Stimulated activated CD4-positive, alpha-beta T cell treated with anti-CD3 and anti-CD28 coated beads, Interleukin-1b, Interleukin-23, amount 100 ng/mL, for 24 hours (primary cell): Measurements from ENCODE around the gene GRIN1.

Experiments used
- DNase-seq, 4 experiments: peaks; one replicate each; pipeline ENCODE4 v3.0.0-alpha.2; 2020; ENCODE audit warnings: low read depth in 4 of 4, low spot score in 1 of 4

Gene GRIN1

DNA sequence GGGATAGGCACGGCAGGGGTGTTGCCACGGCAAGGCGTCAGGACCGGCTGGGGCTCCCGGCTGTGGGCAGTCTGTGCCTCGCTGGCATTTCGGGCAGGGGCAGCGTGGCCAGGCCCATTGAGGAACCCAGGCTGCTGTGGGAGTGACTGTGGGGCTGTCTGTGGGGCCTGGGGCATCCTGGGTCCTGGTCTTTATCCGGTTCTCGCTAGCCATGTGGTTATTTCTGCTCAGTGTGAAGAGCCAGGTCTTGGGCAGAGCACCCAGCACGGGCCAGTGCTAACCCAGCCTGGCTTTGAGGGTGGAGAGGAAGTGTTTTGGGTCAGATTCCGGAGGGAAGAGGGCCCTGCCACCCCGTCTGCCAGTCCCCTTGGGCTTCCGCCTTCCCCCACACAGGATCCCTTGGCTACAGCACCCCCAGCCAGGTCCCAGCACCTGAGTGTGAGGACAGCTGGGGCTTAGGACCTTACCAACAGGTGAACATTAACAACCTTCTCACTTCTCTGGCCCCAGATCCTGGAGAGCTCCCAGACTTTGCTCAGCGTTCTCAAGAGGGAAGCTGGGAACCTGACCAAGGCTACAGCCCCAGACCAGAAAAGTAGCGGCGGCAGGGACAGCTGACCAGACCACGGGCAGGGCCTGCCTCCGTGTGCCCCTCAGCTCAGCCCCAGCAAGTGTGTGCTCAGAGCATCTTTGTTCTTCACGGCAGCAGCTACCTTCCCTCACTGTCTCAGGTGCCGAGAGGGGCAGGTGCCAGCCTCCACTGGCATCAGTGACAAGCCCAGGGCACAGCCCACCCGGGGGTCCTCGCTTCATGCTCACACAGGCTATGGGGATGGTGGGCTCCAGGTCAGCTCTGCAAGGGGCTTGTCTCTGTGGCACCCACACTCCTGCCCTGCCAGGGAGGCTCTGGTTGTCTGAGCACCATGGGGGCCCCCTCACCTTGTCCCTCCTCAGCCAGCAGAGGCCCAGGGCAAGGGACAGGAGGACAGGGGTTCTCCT lies 50.6 kb downstream of the GRIN1 start:
- DNase-seq = no peak

DNA sequence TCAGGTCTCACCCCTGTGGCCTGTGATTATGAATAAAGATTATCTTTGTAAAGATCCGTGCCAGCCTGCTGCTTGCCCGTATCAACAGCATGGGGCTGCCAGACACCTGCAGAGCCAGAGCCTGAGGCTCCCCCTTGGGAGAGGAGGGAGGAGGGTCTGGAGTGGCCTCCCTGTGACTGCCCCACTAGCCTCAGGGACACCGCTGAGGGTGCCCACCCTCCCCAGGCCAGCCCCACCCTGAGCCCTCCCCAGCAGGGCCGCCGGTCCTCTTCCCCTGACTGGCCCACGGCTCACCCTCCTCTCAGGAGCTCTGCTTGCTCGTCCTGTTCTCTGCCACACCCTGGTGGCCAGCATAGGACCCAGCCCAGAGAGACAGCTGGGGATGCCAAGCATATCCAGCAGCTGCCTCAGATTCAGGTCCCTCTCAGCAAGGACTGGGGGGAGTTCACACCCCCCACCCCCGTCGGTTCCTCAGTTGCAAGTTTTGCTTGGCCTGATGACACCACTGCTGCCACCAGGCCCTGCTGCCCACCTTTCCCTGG lies 51.4 kb downstream of the GRIN1 start:
- DNase-seq = no peak

DNA sequence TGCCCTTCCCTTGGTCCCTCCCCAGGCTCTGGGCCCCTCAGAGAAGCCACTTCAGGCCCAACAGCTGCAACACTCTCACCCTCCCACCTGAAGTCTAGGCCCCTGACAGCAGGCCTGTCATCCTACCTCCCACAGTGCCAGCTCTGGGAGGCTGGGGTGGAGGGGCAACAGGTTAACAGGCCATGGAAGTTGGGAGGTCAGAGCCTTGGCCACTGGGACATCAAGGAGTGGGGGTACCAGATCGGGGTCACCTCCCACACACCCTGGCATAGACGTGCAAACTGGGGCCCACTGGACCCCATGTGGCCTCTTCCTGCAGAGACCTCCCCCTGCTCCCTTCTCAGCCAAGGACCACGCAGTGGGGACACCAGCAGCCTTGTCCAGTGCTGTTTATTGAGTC lies 52.3 kb downstream of the GRIN1 start:
- no peak for DNase-seq

GRCh38 chr9:137191691-137192447 lies 52.9 kb downstream of the GRIN1 start:
- DNase-seq = no peak

DNA sequence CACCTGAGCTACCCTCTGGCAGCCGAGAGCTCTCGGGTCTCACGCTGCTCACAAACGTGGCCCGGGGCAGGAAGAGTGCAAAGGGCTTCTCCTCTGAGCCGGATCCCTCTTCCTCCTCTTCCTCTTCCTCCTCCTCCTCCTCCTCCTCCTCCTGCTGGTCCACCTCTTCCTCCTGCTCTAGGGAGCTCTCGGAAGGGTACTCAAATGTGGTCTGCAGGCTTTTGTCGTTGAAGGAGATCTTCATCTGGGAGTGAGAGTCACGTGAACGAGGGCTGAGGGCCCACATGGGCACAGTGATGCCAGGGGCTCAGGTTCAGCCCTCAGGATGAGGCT lies 53.5 kb downstream of the GRIN1 start:
- DNase-seq = no peak

DNA sequence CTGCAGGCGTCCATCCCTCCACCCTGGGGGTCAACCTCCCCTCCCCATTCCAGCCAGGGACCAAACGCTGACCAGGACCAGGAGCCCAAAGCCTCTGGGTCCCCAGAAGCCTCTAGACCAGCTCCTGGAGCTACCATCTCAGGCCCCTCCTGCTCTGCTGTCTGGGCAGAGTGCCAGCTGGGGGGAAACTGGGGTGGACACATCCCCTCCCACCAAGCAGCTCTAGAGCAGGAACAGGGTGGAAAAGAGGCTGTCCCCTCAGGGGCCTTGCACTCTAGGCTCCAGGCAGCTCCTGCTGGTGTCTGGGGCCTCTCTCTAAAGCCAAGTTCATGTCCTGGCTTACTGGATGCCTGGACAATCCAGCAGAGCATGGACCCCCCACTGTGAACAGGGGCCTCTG lies 53.9 kb downstream of the GRIN1 start:
- DNase-seq = no peak

DNA sequence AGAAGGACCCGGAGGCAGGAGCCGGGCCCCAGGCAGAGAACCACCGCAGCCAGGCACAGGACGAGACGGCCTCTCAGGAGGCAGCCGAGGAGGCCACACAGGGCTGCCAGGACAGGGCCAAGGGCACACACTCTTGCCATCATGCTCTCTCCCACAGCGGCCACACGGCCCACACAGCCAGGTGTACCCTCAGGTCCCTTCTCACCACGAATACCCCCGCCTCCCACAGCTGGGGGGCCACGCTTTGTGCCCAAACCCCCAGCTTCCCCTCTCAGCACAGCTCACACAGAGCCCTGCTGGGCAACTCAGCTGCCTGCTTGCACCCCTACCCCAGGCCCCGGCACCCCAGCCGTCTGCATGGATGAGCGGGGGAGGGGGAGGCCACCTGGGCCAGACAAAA lies 54.8 kb downstream of the GRIN1 start:
- DNase-seq = no peak

- DNase-seq = no peak
Observed at GRCh38 chr9:137194388-137194787, 55.4 kb downstream of the GRIN1 start.

DNA sequence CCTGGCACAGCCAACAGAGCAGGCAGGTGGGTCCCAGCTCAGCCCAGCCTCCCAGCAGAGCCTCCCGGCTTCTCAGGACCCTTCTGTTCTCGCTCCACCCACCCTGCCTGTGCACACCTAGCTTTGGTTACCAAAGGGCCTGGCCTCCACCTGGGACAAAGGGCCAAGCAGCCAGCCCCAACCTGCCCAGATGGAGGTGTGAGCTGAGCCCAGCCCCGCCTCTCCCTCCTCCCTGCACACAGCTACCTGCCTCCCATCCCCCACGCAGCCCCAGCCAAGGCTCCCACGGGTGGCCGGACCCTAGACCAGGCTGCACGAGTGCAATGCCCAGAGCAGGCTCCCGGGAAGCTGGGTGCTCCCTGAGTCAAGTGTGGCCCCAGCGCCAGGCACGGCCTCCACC lies 56.0 kb downstream of the GRIN1 start:
- no peak for DNase-seq

DNA sequence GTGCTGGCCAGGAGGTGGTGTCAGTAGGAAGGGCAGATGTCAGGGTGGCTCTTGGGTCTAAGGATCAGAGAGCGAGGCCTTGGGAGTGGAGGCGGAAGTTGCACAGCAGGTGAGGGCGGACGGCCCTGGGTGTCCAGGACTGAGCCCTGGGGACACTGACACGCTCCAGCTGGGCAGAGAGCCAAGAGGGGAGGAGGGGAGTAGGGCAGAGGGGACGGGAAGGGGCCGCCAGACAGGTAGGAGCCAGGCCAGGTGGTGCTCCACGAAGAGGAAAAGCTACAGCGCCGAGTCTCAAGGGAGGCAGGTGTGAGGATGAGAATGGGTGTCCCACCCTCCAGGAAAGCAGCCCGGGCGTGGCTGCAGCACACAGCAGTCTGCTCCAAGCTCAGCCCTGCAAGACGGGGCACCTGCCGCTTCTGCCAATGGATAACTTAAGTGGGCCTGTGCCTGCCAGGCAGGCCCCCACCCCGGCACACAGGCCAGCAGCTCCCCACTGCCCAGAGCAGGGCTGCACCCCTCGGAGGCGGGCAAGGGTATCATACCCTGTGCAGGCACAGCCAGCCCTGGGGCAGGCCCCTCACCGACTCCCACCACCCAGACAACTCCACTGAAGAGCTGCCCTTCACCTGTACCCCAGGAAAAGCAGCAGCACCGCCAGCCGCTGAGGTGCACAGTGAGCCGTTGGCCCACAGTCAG lies 56.7 kb downstream of the GRIN1 start:
- DNase-seq = no peak

DNA sequence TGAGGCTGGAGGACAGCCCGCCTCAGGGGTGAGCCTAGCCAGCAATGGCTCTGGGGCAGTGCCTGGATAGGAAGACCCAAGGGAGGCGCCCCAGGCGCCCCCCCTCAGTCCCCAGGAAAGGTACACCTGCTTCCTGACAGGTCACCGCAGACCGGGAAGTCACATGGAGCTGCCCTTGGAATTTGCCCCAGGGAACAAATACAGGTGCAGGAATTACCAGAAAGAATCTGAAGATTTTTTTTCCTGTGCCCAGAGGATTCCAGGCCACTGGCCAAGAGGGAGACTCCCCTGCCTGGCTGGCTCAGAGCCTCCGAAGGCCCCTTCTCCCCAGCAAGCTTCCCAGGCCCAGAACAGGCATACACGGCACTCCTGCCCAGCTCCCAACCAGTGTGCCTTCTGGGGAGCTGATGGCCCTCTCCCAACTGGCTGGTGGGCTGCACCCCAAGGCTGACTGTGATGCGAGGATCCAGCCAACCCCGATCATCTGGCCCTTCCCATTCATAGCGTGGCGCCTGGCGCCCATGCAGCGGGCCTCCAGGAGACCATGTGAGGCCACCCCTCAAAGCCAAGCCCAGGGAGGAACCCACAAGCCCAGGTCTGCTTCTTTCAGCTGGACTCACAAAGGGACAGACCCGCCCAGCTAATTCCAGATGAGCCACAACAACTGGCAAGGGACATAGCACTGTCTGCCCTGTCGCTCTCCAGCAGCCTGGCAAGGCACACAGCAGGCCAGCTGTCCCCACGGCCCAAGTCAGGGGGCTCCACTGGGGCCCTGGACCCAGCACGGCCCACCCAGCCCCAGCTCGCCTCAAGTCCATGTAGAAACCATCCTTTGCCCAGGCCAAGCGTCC lies 59.3 kb downstream of the GRIN1 start:
- DNase-seq = no peak

DNA sequence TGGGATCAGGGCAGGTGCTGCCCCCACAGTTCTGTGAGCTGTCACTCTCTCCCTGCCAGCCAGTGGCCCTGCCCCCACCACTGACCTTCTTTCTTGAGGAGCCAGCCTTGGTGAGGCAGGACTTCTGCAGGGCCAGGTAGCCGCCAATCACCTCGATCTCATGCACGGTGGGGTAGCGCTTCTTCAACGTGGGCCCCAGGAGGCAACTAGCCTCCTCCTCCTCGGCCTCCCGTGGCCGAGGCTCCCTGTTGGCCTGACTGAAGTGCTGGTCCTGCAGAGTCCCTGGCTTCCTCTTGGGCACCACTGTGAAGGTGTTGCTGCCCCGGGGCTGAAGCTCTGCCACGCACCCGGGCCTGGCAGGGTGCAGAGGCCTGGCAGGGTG lies 59.9 kb downstream of the GRIN1 start:
- DNase-seq = no peak

DNA sequence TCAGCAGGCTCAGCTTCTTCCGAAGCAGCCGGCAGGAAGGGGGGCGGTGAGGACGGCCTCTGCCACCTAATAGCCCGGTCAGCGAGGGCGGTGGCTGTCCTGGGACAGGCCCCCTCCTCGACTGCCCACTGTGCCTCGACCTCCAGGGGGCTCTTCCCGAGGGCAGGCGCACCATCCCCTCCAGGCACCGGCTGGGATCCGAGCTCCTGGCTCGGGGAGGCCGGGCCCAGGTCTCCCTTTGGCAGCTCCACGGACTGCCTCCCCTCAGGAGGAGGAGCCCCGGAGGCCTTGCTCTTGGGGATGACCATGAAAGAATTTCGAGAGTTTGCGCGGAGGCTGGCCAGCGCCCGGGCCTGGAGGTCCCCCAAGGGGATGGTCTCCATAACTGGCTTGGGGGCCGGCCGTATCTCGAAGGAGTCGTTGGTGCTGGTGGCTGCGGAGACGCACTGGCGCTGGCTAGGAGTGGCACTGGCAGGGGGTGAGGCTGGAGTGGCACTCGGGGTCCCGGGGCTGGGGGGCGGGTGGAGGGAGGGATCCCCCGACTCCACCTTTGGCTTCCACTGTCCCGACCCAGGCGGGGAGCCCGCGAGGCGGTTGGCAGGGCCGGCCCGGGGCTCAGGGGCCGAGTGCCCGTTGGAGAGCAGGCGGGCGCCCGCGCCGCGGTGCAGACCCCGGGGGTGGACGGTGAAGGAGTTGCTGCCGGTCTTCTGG lies 60.6 kb downstream of the GRIN1 start:
- DNase-seq = no peak

- DNase-seq = peak; percentile 87 to 99 (median 97)
Observed at GRCh38 chr9:137200311-137201204, 61.6 kb downstream of the GRIN1 start, which contains the start of gene TPRN. TSS of gene TPRN (minus strand) at chr9:137200741. CDS start at chr9:137200711, 30 bp downstream.

GRCh38 chr9:137201205-137201868 lies 62.4 kb downstream of the GRIN1 start:
- no peak for DNase-seq

- DNase-seq = no peak
Observed at GRCh38 chr9:137202966-137203365, 64.0 kb downstream of the GRIN1 start.

DNA sequence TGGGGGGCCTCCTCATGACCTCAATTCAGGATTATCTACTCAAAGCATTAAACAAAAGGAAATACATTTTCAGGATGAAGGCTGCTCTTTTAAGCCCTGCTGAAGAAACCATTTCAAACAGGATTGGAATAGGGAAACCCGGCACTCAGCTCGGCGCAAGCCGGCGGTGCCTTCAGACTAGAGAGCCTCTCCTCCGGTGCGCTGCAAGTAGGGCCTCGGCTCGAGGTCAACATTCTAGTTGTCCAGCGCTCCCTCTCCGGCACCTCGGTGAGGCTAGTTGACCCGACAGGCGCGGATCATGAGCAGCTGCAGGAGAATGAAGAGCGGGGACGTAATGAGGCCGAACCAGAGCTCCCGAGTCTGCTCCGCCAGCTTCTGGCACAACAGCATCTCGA lies 65.8 kb downstream of the GRIN1 start:
- DNase-seq = no peak
